ENCODE measurements around the gene ADGRG3. TPM values are rescaled to one million over a fixed set of nuclear protein-coding genes. Genes with fewer than 3 reads are reported as not detected.

Gene ADGRG3
- total RNA-seq (2013), result 0.17 TPM
- polyA plus RNA-seq (1 to 10 TPM in 1 of 3 donors, under 1 TPM in 1, not detected in 1; 0.41 to 1.0 TPM), polyA minus RNA-seq (1.3 and 2.6 TPM in 2 replicates), total RNA-seq (2.1 to 14.5 (median 7.8) reads per million in 11 experiments)

DNA sequence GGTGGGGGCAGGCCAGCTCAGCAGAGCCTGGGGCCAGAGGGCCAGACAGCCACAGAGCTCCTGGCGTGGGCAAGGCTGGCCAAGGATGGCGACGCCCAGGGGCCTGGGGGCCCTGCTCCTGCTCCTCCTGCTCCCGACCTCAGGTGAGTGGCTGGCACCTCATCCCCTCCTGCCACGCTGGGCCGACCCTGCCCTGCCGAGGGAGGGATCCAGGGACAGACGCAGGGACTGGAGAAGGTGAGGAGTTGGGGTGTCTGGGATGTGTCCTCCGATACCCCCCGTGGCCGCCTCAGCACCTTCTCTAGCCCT, at the start of gene ADGRG3:
Gene ADGRG3, plus strand, starts transcription at position 44 of the 309 bp plus-strand sequence. Its CDS starts 42 bp downstream, at position 86.
- peak within 1 kb of the TSS; percentile 45 for H3K4me2 ChIP-seq (replicated peaks; ENCODE audit: extremely low read depth, low read length, poor library complexity, severe bottlenecking)
- no peaks in the 10 kb centered on the region for H3K79me2 ChIP-seq (ENCODE audit: insufficient read depth, low read length)
- peak within 1 kb of the TSS; percentile 30 for H2AFZ ChIP-seq (ENCODE audit: insufficient read depth, low read depth, low read length, poor library complexity, severe bottlenecking)
- no peak for TF ChIP-seq CTCF (IDR thresholded peaks at IDR 0.05)
- no peak for DNase-seq
- peak within 1 kb of the TSS; percentile 43 for H3K9ac ChIP-seq (ENCODE audit: insufficient read depth, low read length, poor library complexity, severe bottlenecking)
- intact Hi-C loops (cut with micrococcal nuclease), result no loop called here
- no peaks in the 10 kb centered on the region for H3K36me3 ChIP-seq (replicated peaks in 1 of 2; ENCODE audit: control insufficient read depth in 1 of 2, insufficient read depth in 2 of 2, low read length in 2 of 2)
- no peaks in the 10 kb centered on the region for H3K27me3 ChIP-seq (ENCODE audit: control insufficient read depth in 2 of 2, insufficient read depth in 2 of 2, low read length in 2 of 2)
- Mint-ChIP-seq H3K27me3 (ENCODE audit: low read depth in 3 of 3) (peaks cover 0 to 3% (median 1%) of the 10 kb centered on the region in 3 donors), H3K27ac (peak within 1 kb of the TSS; percentile 82 to 96 (median 91)), H3K36me3 (peaks cover 6% of the 10 kb centered on the region in 2 donors), H3K4me3 (peak within 1 kb of the TSS; percentile 42 to 56), H3K4me1 (peaks cover 52% of the 10 kb centered on the region), H3K9me3 (no peaks in the 10 kb centered on the region)
- 68% methylated on average over 7 of the region's 11 CpGs for WGBS (ENCODE audit: insufficient coverage)
- peak within 1 kb of the TSS; percentile 31 to 78 for H3K27ac ChIP-seq (ENCODE audit: low read depth in 1 of 2, low read length in 2 of 2)
- peak within 1 kb of the TSS in 1 of 3 experiments; percentile 32 for H3K4me3 ChIP-seq (replicated peaks in 1 of 3; ENCODE audit: low read depth in 2 of 3, low read length in 3 of 3)
- no peaks in the 10 kb centered on the region for H4K20me1 ChIP-seq (ENCODE audit: insufficient read depth, low read length)
- H3K4me1 ChIP-seq (ENCODE audit: control insufficient read depth in 1 of 2, insufficient read depth in 2 of 2, low read length in 2 of 2), result peaks cover 36 to 40% of the 10 kb centered on the region in 2 donors
- no peaks in the 10 kb centered on the region for H3K9me3 ChIP-seq (replicated peaks in 1 of 2; ENCODE audit: control insufficient read depth in 1 of 2, insufficient read depth in 1 of 2, low read length in 2 of 2)

DNA sequence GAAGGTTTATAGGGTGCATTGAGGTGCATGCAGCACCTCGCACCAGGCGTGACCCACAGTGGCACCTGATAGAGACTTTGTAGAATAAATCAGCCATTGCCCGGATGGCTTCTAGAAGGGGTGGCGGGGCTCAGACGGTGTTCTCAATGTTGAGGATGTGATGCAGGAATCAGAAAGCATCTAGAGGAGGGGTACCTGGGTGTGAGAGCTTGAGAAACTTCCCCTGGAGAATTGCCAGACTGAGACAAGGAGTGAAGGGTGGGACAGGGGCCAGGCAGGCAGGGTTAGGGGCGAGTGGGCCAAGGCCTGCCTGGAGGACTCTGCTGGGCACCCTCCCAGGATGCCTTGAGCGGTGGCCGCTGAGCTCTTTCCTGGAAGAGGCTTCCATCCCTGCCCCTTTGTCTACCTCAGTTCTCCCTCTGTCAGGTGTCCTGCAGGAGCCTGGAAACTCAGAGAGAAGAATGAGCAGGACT, 48.9 kb upstream of the ADGRG3 start:
- H3K4me2 ChIP-seq (replicated peaks; ENCODE audit: extremely low read depth, low read length, poor library complexity, severe bottlenecking), result no peak overlapping the region
- WGBS (ENCODE audit: insufficient coverage), result 88% methylated on average over 6 of the region's 8 CpGs
- H3K27ac ChIP-seq (ENCODE audit: low read depth in 1 of 2, low read length in 2 of 2), result no peak overlapping the region
- H3K27ac Mint-ChIP-seq, result no peak overlapping the region
- no peak for TF ChIP-seq CTCF (IDR thresholded peaks at IDR 0.05)
- H3K9me3 Mint-ChIP-seq, result no peaks in the 10 kb centered on the region
- H3K79me2 ChIP-seq (ENCODE audit: insufficient read depth, low read length), result no peaks in the 10 kb centered on the region
- H3K27me3 Mint-ChIP-seq (ENCODE audit: low read depth in 3 of 3), result peaks cover 0 to 4% (median 3%) of the 10 kb centered on the region in 3 donors
- no peak overlapping the region for H3K9ac ChIP-seq (ENCODE audit: insufficient read depth, low read length, poor library complexity, severe bottlenecking)
- no peaks in the 10 kb centered on the region for H3K9me3 ChIP-seq (replicated peaks in 1 of 2; ENCODE audit: control insufficient read depth in 1 of 2, insufficient read depth in 1 of 2, low read length in 2 of 2)
- H2AFZ ChIP-seq (ENCODE audit: insufficient read depth, low read depth, low read length, poor library complexity, severe bottlenecking), result no peak overlapping the region
- DNase-seq, result no peak
- peak overlapping the region in 1 of 2 donors; percentile 50 for H3K4me3 Mint-ChIP-seq
- H3K4me1 Mint-ChIP-seq, result no peaks in the 10 kb centered on the region
- H4K20me1 ChIP-seq (ENCODE audit: insufficient read depth, low read length), result no peaks in the 10 kb centered on the region
- no peaks in the 10 kb centered on the region for H3K27me3 ChIP-seq (ENCODE audit: control insufficient read depth in 2 of 2, insufficient read depth in 2 of 2, low read length in 2 of 2)
- H3K4me1 ChIP-seq (ENCODE audit: control insufficient read depth in 1 of 2, insufficient read depth in 2 of 2, low read length in 2 of 2), result no peaks in the 10 kb centered on the region
- intact Hi-C loops (cut with micrococcal nuclease), result no loop called here
- no peak overlapping the region for H3K4me3 ChIP-seq (replicated peaks in 1 of 3; ENCODE audit: low read depth in 2 of 3, low read length in 3 of 3)
- H3K36me3 ChIP-seq (replicated peaks in 1 of 2; ENCODE audit: control insufficient read depth in 1 of 2, insufficient read depth in 2 of 2, low read length in 2 of 2), result no peaks in the 10 kb centered on the region
- H3K36me3 Mint-ChIP-seq, result no peaks in the 10 kb centered on the region

Measured in CD14-positive monocyte (primary cell).